Fibroblast of lung (primary cell): ENCODE data around the gene PGM2. TPM values are rescaled to one million over a fixed set of nuclear protein-coding genes. Genes with fewer than 3 reads are reported as not detected.

Experiments used
- DNase-seq, 2 donors: peaks; one replicate each; pipeline versions ENCODE4 v3.0.0 to v3.0.0-alpha.2; 2010; ENCODE audit warnings: low read depth in 2 of 2
- H2AFZ ChIP-seq: 2 replicates; pipeline ENCODE4 v1.5.1; 2012; ENCODE audit warnings: low read length, control low read depth, inconsistent platforms
- H3K27ac ChIP-seq: 2 replicates; pipeline ENCODE4 v1.5.1; 2011; ENCODE audit warnings: low read length, control low read depth; ENCODE audit not compliant: insufficient read depth
- H3K27me3 ChIP-seq: 2 replicates; pipeline ENCODE4 v1.5.1; 2011; ENCODE audit warnings: mild to moderate bottlenecking, low read length; ENCODE audit not compliant: control insufficient read depth, insufficient read depth
- H3K36me3 ChIP-seq: 2 replicates; pipeline ENCODE4 v1.5.1; 2011; ENCODE audit warnings: low read length; ENCODE audit not compliant: control insufficient read depth, insufficient read depth
- H3K4me1 ChIP-seq: 2 replicates; pipeline ENCODE4 v1.5.1; 2011; ENCODE audit warnings: low read length; ENCODE audit not compliant: control insufficient read depth, insufficient read depth; ENCODE audit errors: extremely low read depth
- H3K4me2 ChIP-seq: 2 replicates; pipeline ENCODE4 v1.5.1; 2011; ENCODE audit warnings: low read length, control low read depth; ENCODE audit not compliant: insufficient read depth; ENCODE audit errors: extremely low read depth
- H3K4me3 ChIP-seq, 4 experiments: fragments of 200-600 bp in 1 of 4; sonication (generic) in 1 of 4; replicated peaks in 1 of 4; 2 replicates each; pipeline ENCODE4 v1.5.1; 2011 to 2016; ENCODE audit warnings: low read length in 4 of 4, low read depth in 3 of 4, mild to moderate bottlenecking in 3 of 4, control low read depth in 2 of 4, inconsistent platforms in 1 of 4, mixed read lengths in 1 of 4; ENCODE audit not compliant: insufficient read depth in 1 of 4; ENCODE audit errors: control extremely low read depth in 1 of 4
- H3K79me2 ChIP-seq: 2 replicates; pipeline ENCODE4 v1.5.1; 2012; ENCODE audit warnings: mild to moderate bottlenecking, low read length, inconsistent platforms; ENCODE audit not compliant: control insufficient read depth, insufficient read depth
- H3K9ac ChIP-seq: 2 replicates; pipeline ENCODE4 v1.5.1; 2011; ENCODE audit warnings: mild to moderate bottlenecking, low read length, control low read depth; ENCODE audit not compliant: insufficient read depth
- H3K9me3 ChIP-seq: 2 replicates; pipeline ENCODE4 v1.5.1; 2012; ENCODE audit warnings: low read depth, low read length; ENCODE audit not compliant: control insufficient read depth, insufficient read depth
- H4K20me1 ChIP-seq: 2 replicates; pipeline ENCODE4 v1.5.1; 2011; ENCODE audit warnings: low read length; ENCODE audit not compliant: control insufficient read depth, insufficient read depth; ENCODE audit errors: extremely low read depth
- CTCF ChIP-seq, 2 donors: IDR thresholded peaks in 1 of 2; conservative IDR thresholded peaks in 1 of 2; 1 replicate in 1 of 2; 2 replicates in 1 of 2; pipeline ENCODE4 v1.5.1; 2011 to 2012; ENCODE audit warnings: low read length in 2 of 2, control low read depth in 1 of 2, inconsistent platforms in 1 of 2, low read depth in 1 of 2, mild to moderate bottlenecking in 1 of 2
- EZH2 ChIP-seq: IDR thresholded peaks from 2 replicates; pipeline ENCODE4 v1.5.1; 2012; ENCODE audit warnings: low read length, control low read depth, mild to moderate bottlenecking; ENCODE audit errors: missing control alignments
- polyA plus RNA-seq, 2 donors: library from polyadenylated mRNA; depleted of rRNA in 1 of 2; stranded (reverse) in 1 of 2; unstranded in 1 of 2; fragments of >200 nt; gene quantifications; 2 replicates each; pipeline ENCODE4 v1.2.1, GENCODE V29; 2011 to 2012; ENCODE audit warnings: missing spikeins in 1 of 2
- total RNA-seq: library from RNA; depleted of rRNA; stranded (reverse); fragments of >200 nt; gene quantifications from 2 replicates; pipeline ENCODE4 v1.2.1, GENCODE V29; 2014

The PGM2 gene
- total and polyA plus RNA-seq, 2 donors (not counting 1 experiment from before 2014, with no cell fraction given) = 15.0 to 15.1 TPM

- Histone ChIP-seq H3K9ac (peak overlapping the region; percentile 5), H3K79me2 (no peaks in the 10 kb centered on the region), H3K4me1 (peaks cover 2% of the 10 kb centered on the region), H3K27ac (no peak overlapping the region), H3K4me2 (peak overlapping the region; percentile 84), H2AFZ (peak overlapping the region; percentile 68), H4K20me1 (no peaks in the 10 kb centered on the region), H3K4me3 (peak overlapping the region; percentile 44 to 79 (median 60)), H3K9me3 (no peaks in the 10 kb centered on the region), H3K36me3 (no peaks in the 10 kb centered on the region), H3K27me3 (peaks cover 17% of the 10 kb centered on the region)
- DNase-seq = peak; percentile 15 to 38
- no peak for TF ChIP-seq CTCF (conservative IDR thresholded peaks at IDR 0.05 in 1 of 2, IDR thresholded peaks at IDR 0.05 in 1 of 2; ENCODE audit: low read depth in 1 of 2, low read length in 2 of 2)
- no peak for TF ChIP-seq EZH2
Observed at GRCh38 chr4:37891260-37892159, 65.0 kb downstream of the PGM2 start.

GRCh38 chr4:37892641-37893040 lies 66.2 kb downstream of the PGM2 start:
- H3K9me3 ChIP-seq = no peaks in the 10 kb centered on the region
- H4K20me1 ChIP-seq = no peaks in the 10 kb centered on the region
- no peak overlapping the region for H3K27ac ChIP-seq
- no peak overlapping the region for H3K4me2 ChIP-seq
- no peaks in the 10 kb centered on the region for H3K79me2 ChIP-seq
- TF ChIP-seq CTCF (conservative IDR thresholded peaks at IDR 0.05 in 1 of 2, IDR thresholded peaks at IDR 0.05 in 1 of 2; ENCODE audit: low read depth in 1 of 2, low read length in 2 of 2) (no peak), EZH2 (no peak)
- H3K27me3 ChIP-seq = peaks cover 17% of the 10 kb centered on the region
- no peak overlapping the region for H2AFZ ChIP-seq
- peaks cover 2% of the 10 kb centered on the region for H3K4me1 ChIP-seq
- H3K4me3 ChIP-seq = no peak overlapping the region
- no peak overlapping the region for H3K9ac ChIP-seq
- DNase-seq = no peak
- H3K36me3 ChIP-seq = no peaks in the 10 kb centered on the region

- Histone ChIP-seq H3K9ac (no peak overlapping the region), H3K36me3 (no peaks in the 10 kb centered on the region), H3K9me3 (no peaks in the 10 kb centered on the region), H4K20me1 (no peaks in the 10 kb centered on the region), H3K79me2 (no peaks in the 10 kb centered on the region), H3K27ac (no peak overlapping the region), H3K4me3 (no peak overlapping the region), H3K4me1 (peaks cover 2% of the 10 kb centered on the region), H2AFZ (no peak overlapping the region), H3K27me3 (peaks cover 17% of the 10 kb centered on the region), H3K4me2 (no peak overlapping the region)
- TF ChIP-seq EZH2 = no peak
- TF ChIP-seq CTCF (conservative IDR thresholded peaks at IDR 0.05 in 1 of 2, IDR thresholded peaks at IDR 0.05 in 1 of 2; ENCODE audit: low read depth in 1 of 2, low read length in 2 of 2) = no peak
- no peak for DNase-seq
Observed at GRCh38 chr4:37893164-37893563, 66.7 kb downstream of the PGM2 start.
